ENCODE data around the gene MEPCE. TPM values are rescaled to one million over a fixed set of nuclear protein-coding genes. Genes with fewer than 3 reads are reported as not detected.

The MEPCE gene
- total RNA-seq, 1 experiment from 2014 or later = 28.4 TPM

Other genes with a start within 250 kb of the MEPCE start
- gene PVRIG, start 209.9 kb upstream of the MEPCE start, total RNA-seq (2014; rRNA removed; shearing (Covaris generic); ENCODE audit: low replicate concordance) = 1.6 and 2.7 TPM in 2 replicates
- gene SPDYE3, start 122.1 kb upstream of the MEPCE start, total RNA-seq (2014; rRNA removed; shearing (Covaris generic); ENCODE audit: low replicate concordance) = not detected in 2 replicates
- gene PILRB, start 71.7 kb upstream of the MEPCE start, total RNA-seq (2014; rRNA removed; shearing (Covaris generic); ENCODE audit: low replicate concordance) = 58.9 and 98.2 TPM in 2 replicates
- gene PILRA, start 56.3 kb upstream of the MEPCE start, total RNA-seq (2014; rRNA removed; shearing (Covaris generic); ENCODE audit: low replicate concordance) = 2.3 and 2.4 TPM in 2 replicates
- 3.0 and 8.8 TPM in 2 replicates for gene ZCWPW1, start 1.1 kb upstream of the MEPCE start, total RNA-seq (2014; rRNA removed; shearing (Covaris generic); ENCODE audit: low replicate concordance)
- 25.9 and 106 TPM in 2 replicates for gene PPP1R35, start 6.7 kb downstream of the MEPCE start, total RNA-seq (2014; rRNA removed; shearing (Covaris generic); ENCODE audit: low replicate concordance)
- gene SPACDR, start 34.4 kb downstream of the MEPCE start, total RNA-seq (2014; rRNA removed; shearing (Covaris generic); ENCODE audit: low replicate concordance) = 1.5 and 2.8 TPM in 2 replicates
- gene TSC22D4, start 49.4 kb downstream of the MEPCE start, total RNA-seq (2014; rRNA removed; shearing (Covaris generic); ENCODE audit: low replicate concordance) = 40.4 and 97.3 TPM in 2 replicates
- not detected in 2 replicates for gene NYAP1, start 54.1 kb downstream of the MEPCE start, total RNA-seq (2014; rRNA removed; shearing (Covaris generic); ENCODE audit: low replicate concordance)
- gene AGFG2, start 109.4 kb downstream of the MEPCE start, total RNA-seq (2014; rRNA removed; shearing (Covaris generic); ENCODE audit: low replicate concordance) = 5.7 and 6.7 TPM in 2 replicates
- 2.5 and 4.9 TPM in 2 replicates for gene SAP25, start 144.1 kb downstream of the MEPCE start, total RNA-seq (2014; rRNA removed; shearing (Covaris generic); ENCODE audit: low replicate concordance)
- gene LRCH4, start 156.3 kb downstream of the MEPCE start, total RNA-seq (2014; rRNA removed; shearing (Covaris generic); ENCODE audit: low replicate concordance) = 11.9 and 33.5 TPM in 2 replicates
- gene FBXO24, start 156.5 kb downstream of the MEPCE start, total RNA-seq (2014; rRNA removed; shearing (Covaris generic); ENCODE audit: low replicate concordance) = 1.0 TPM in 1 of 2 replicates, not detected in the other
- gene PCOLCE, start 172.5 kb downstream of the MEPCE start, total RNA-seq (2014; rRNA removed; shearing (Covaris generic); ENCODE audit: low replicate concordance) = 2.8 and 12.3 TPM in 2 replicates
- gene MOSPD3, start 182.7 kb downstream of the MEPCE start, total RNA-seq (2014; rRNA removed; shearing (Covaris generic); ENCODE audit: low replicate concordance) = 8.2 and 9.7 TPM in 2 replicates
- gene TFR2, start 211.7 kb downstream of the MEPCE start, total RNA-seq (2014; rRNA removed; shearing (Covaris generic); ENCODE audit: low replicate concordance) = 4.2 and 12.0 TPM in 2 replicates
- not detected in 2 replicates for gene ACTL6B, start 226.6 kb downstream of the MEPCE start, total RNA-seq (2014; rRNA removed; shearing (Covaris generic); ENCODE audit: low replicate concordance)
- gene GNB2, start 243.9 kb downstream of the MEPCE start, total RNA-seq (2014; rRNA removed; shearing (Covaris generic); ENCODE audit: low replicate concordance) = 65.0 and 101 TPM in 2 replicates